Measurements from ENCODE around the gene MPV17.
"Not testable (repeated sequence)": the region's sequence is repeated elsewhere in the genome, so short reads cannot be mapped to it uniquely, and the experiment has no call there.

The MPV17 gene

GRCh38 chr2:27303093-27304025 lies 19.5 kb downstream of the MPV17 start:
- TF ChIP-seq CTCF (IDR thresholded peaks at IDR 0.05; ENCODE audit: low read depth, low read length), result peak; percentile 68
- H3K4me3 ChIP-seq (ENCODE audit: low read depth, low read length), result no peak overlapping the region

- not testable (repeated sequence) for H3K4me3 ChIP-seq (ENCODE audit: low read depth, low read length)
These were observed 22.3 kb downstream of the MPV17 start for GRCh38 chr2:27300606-27301005.

- H3K4me3 ChIP-seq (ENCODE audit: low read depth, low read length), result no peak overlapping the region
- TF ChIP-seq CTCF (IDR thresholded peaks at IDR 0.05; ENCODE audit: low read depth, low read length), result no peak
These were observed 24.4 kb downstream of the MPV17 start for GRCh38 chr2:27298391-27299080.

- TF ChIP-seq CTCF (IDR thresholded peaks at IDR 0.05; ENCODE audit: low read depth, low read length), result no peak
- no peak overlapping the region for H3K4me3 ChIP-seq (ENCODE audit: low read depth, low read length)
These were observed 25.7 kb downstream of the MPV17 start for GRCh38 chr2:27297195-27297594.

- no peak for TF ChIP-seq CTCF (IDR thresholded peaks at IDR 0.05; ENCODE audit: low read depth, low read length)
- no peak overlapping the region for H3K4me3 ChIP-seq (ENCODE audit: low read depth, low read length)
These were observed 26.4 kb downstream of the MPV17 start for GRCh38 chr2:27296481-27296880.

GRCh38 chr2:27294928-27295327 lies 28.0 kb downstream of the MPV17 start:
- no peak for TF ChIP-seq CTCF (IDR thresholded peaks at IDR 0.05; ENCODE audit: low read depth, low read length)
- no peak overlapping the region for H3K4me3 ChIP-seq (ENCODE audit: low read depth, low read length)

- no peak for TF ChIP-seq CTCF (IDR thresholded peaks at IDR 0.05; ENCODE audit: low read depth, low read length)
- H3K4me3 ChIP-seq (ENCODE audit: low read depth, low read length), result no peak overlapping the region
These were observed 31.0 kb downstream of the MPV17 start for GRCh38 chr2:27291865-27292264.

All from WI38 (cell line).